Gastrocnemius medialis (tissue), 4 donors: ENCODE measurements around the gene TMEM175. TPM values are rescaled to one million over a fixed set of nuclear protein-coding genes. Genes with fewer than 3 reads are reported as not detected.

Experiments used
- ATAC-seq, 2 donors: fragments of 150-250 bp; one replicate each; pipeline ENCODE4 v1.9.1; 2016
- DNase-seq, 2 donors: peaks; one replicate each; pipeline ENCODE4 v3.0.0-alpha.2; 2019
- H3K27ac ChIP-seq, 4 donors: fragments of 200-600 bp; sonication (generic); 1 replicate in 1 of 4; 2 replicates in 3 of 4; pipeline ENCODE4 v1.5.1; 2016 to 2018; ENCODE audit warnings: mild to moderate bottlenecking in 2 of 4, moderate library complexity in 1 of 4
- H3K27me3 ChIP-seq, 3 donors: fragments of 200-600 bp; sonication (generic) in 2 of 3; 1 replicate in 1 of 3; 2 replicates in 2 of 3; pipeline versions ENCODE4 v1.5.1 to v1.6.0; 2016 to 2019; ENCODE audit warnings: mild to moderate bottlenecking in 1 of 3, moderate library complexity in 1 of 3
- H3K36me3 ChIP-seq, 2 donors: fragments of 200-600 bp; sonication (generic) in 1 of 2; one replicate each; pipeline ENCODE4 v1.5.1; 2017 to 2018
- H3K4me1 ChIP-seq, 2 donors: fragments of 200-600 bp; sonication (generic) in 1 of 2; one replicate each; pipeline ENCODE4 v1.5.1; 2016 to 2017; ENCODE audit warnings: mild to moderate bottlenecking in 2 of 2
- H3K4me3 ChIP-seq, 4 donors: fragments of 200-600 bp; sonication (generic) in 3 of 4; 1 replicate in 1 of 4; 2 replicates in 3 of 4; pipeline ENCODE4 v1.5.1; 2016 to 2019; ENCODE audit warnings: mild to moderate bottlenecking in 2 of 4
- H3K9me3 ChIP-seq, 3 donors: fragments of 200-600 bp; sonication (generic) in 2 of 3; 1 replicate in 1 of 3; 2 replicates in 2 of 3; pipeline ENCODE4 v1.5.1; 2016 to 2019
- CTCF ChIP-seq, 5 experiments: fragments of 450-650 bp in 3 of 5; fragments of 200-600 bp in 2 of 5; sonication (generic) in 2 of 5; IDR thresholded peaks in 4 of 5; conservative IDR thresholded peaks in 1 of 5; 1 replicate in 4 of 5; 2 replicates in 1 of 5; pipeline ENCODE4 v1.5.1; 2016 to 2019; ENCODE audit warnings: antibody characterized with exemption in 5 of 5, mild to moderate bottlenecking in 3 of 5, moderate library complexity in 3 of 5
- POLR2A ChIP-seq, 2 donors: fragments of 450-650 bp; IDR thresholded peaks; one replicate each; pipeline ENCODE4 v1.6.1; 2017; ENCODE audit warnings: antibody characterized with exemption in 2 of 2, mild to moderate bottlenecking in 2 of 2, moderate library complexity in 2 of 2
- in situ Hi-C, 4 donors: fragments of 200-750 bp; cut with MboI; loops; one replicate each; pipeline versions ENCODE4 v1.15.0 to v1.8.0; 2017; ENCODE audit warnings: low sequenced_read_pairs in 4 of 4
- intact Hi-C: fragments of 100-400 bp; cut with DNase I; formaldehyde crosslinking; loops from one replicate; pipeline ENCODE4 v1.15.1; 2023; ENCODE audit warnings: low total_unique reads
- total RNA-seq, 4 donors: library from RNA; depleted of rRNA; stranded (reverse); fragments of >200 nt; gene quantifications; one replicate each; pipeline versions ENCODE4 v1.1.0 to v1.2.3, GENCODE V29; 2016

The TMEM175 gene
- total RNA-seq, 4 donors from 2014 or later, result 15.3 to 29.6 (median 20.8) TPM

GRCh38 chr4:1003271-1004070 lies 71.2 kb downstream of the TMEM175 start:
- TF ChIP-seq CTCF (IDR thresholded peaks at IDR 0.05 in 4 of 5, conservative IDR thresholded peaks at IDR 0.05 in 1 of 5) (no peak), POLR2A (IDR thresholded peaks at IDR 0.05) (no peak)
- intact Hi-C loops (no loop called here), in situ Hi-C loops (no loop called here)
- ATAC-seq (no peak), DNase-seq (no peak)
- peaks cover 87 to 92% (median 91%) of the 10 kb centered on the region in 3 donors for H3K27me3 ChIP-seq
- H3K36me3 ChIP-seq, result no peaks in the 10 kb centered on the region
- H3K4me3 ChIP-seq, result no peak overlapping the region
- no peaks in the 10 kb centered on the region for H3K9me3 ChIP-seq
- H3K27ac ChIP-seq, result no peak overlapping the region
- peaks cover 0 to 6% of the 10 kb centered on the region in 2 donors for H3K4me1 ChIP-seq

GRCh38 chr4:1004071-1004418 lies 71.8 kb downstream of the TMEM175 start:
- no peaks in the 10 kb centered on the region for H3K36me3 ChIP-seq
- in situ Hi-C loops, result no loop called here
- no peak for TF ChIP-seq CTCF (IDR thresholded peaks at IDR 0.05 in 4 of 5, conservative IDR thresholded peaks at IDR 0.05 in 1 of 5)
- TF ChIP-seq POLR2A (IDR thresholded peaks at IDR 0.05), result no peak
- ATAC-seq, result no peak
- H3K4me3 ChIP-seq, result no peak overlapping the region
- intact Hi-C loops, result no loop called here
- peaks cover 86 to 88% (median 87%) of the 10 kb centered on the region in 3 donors for H3K27me3 ChIP-seq
- H3K4me1 ChIP-seq, result peaks cover 4 to 10% of the 10 kb centered on the region in 2 donors
- H3K9me3 ChIP-seq, result no peaks in the 10 kb centered on the region
- no peak for DNase-seq
- H3K27ac ChIP-seq, result no peak overlapping the region

GRCh38 chr4:1004557-1005485 lies 72.6 kb downstream of the TMEM175 start:
- no peak for TF ChIP-seq CTCF (IDR thresholded peaks at IDR 0.05 in 4 of 5, conservative IDR thresholded peaks at IDR 0.05 in 1 of 5)
- TF ChIP-seq POLR2A (IDR thresholded peaks at IDR 0.05), result no peak
- no peaks in the 10 kb centered on the region for H3K9me3 ChIP-seq
- DNase-seq (no peak), ATAC-seq (no peak)
- H3K4me1 ChIP-seq, result peaks cover 7 to 10% of the 10 kb centered on the region in 2 donors
- intact Hi-C loops (no loop called here), in situ Hi-C loops (no loop called here)
- H3K27me3 ChIP-seq, result peaks cover 81 to 83% (median 83%) of the 10 kb centered on the region in 3 donors
- H3K4me3 ChIP-seq, result no peak overlapping the region
- no peak overlapping the region for H3K27ac ChIP-seq
- H3K36me3 ChIP-seq, result no peaks in the 10 kb centered on the region

- intact Hi-C loops (no loop called here), in situ Hi-C loops (no loop called here)
- TF ChIP-seq CTCF (IDR thresholded peaks at IDR 0.05 in 4 of 5, conservative IDR thresholded peaks at IDR 0.05 in 1 of 5) (no peak), POLR2A (IDR thresholded peaks at IDR 0.05) (no peak)
- Histone ChIP-seq H3K4me3 (no peak overlapping the region), H3K4me1 (peaks cover 13 to 19% of the 10 kb centered on the region in 2 donors), H3K27me3 (peaks cover 60 to 63% (median 63%) of the 10 kb centered on the region in 3 donors), H3K27ac (no peak overlapping the region), H3K36me3 (no peaks in the 10 kb centered on the region), H3K9me3 (no peaks in the 10 kb centered on the region)
- no peak for ATAC-seq
- no peak for DNase-seq
Observed at GRCh38 chr4:1006856-1007255, 74.6 kb downstream of the TMEM175 start.

Other genes with a start within 250 kb of the TMEM175 start
- gene SLC49A3, start 243.3 kb upstream of the TMEM175 start, total RNA-seq, result 1 to 10 TPM; 1.3 to 3.4 (median 2.2) TPM
- gene PCGF3, start 226.6 kb upstream of the TMEM175 start, total RNA-seq, result 10 to 100 TPM; 14.5 to 31.9 (median 21.6) TPM
- 1 to 10 TPM in 1 of 4 donors, under 1 TPM in 1, not detected in 2; 0.91 to 1.0 TPM for gene CPLX1, start 106.3 kb upstream of the TMEM175 start, total RNA-seq
- 10 to 100 TPM; 34.9 to 48.3 (median 44.5) TPM for gene GAK, start 144 bp upstream of the TMEM175 start, total RNA-seq
- gene DGKQ, start 41.1 kb downstream of the TMEM175 start, total RNA-seq, result 1 to 10 TPM; 3.2 to 5.2 (median 4.5) TPM
- 10 to 100 TPM in 1 of 4 donors, 1 to 10 TPM in 2, under 1 TPM in 1; 0.12 to 10.8 (median 2.4) TPM for gene IDUA, start 54.6 kb downstream of the TMEM175 start, total RNA-seq
- under 1 TPM in 1 of 4 donors, not detected in 3; 0.16 TPM for gene SLC26A1, start 60.9 kb downstream of the TMEM175 start, total RNA-seq
- gene FGFRL1, start 79.2 kb downstream of the TMEM175 start, total RNA-seq, result 10 to 100 TPM; 10.4 to 32.4 (median 15.2) TPM
- gene RNF212, start 181.1 kb downstream of the TMEM175 start, total RNA-seq, result 1 to 10 TPM in 1 of 4 donors, not detected in 3; 1.3 TPM
- 1 to 10 TPM; 5.0 to 8.9 (median 5.2) TPM for gene SPON2, start 240.1 kb downstream of the TMEM175 start, total RNA-seq